ENCODE measurements around the gene CTSH. TPM values are rescaled to one million over a fixed set of nuclear protein-coding genes. Genes with fewer than 3 reads are reported as not detected.
A peak's percentile ranks its signal among the peaks of the same experiment; 100 is the strongest.
"Not testable (repeated sequence)": the region's sequence is repeated elsewhere in the genome, so short reads cannot be mapped to it uniquely, and the experiment has no call there.

The CTSH gene
- total RNA-seq, 1 donor from 2014 or later: 141 TPM

- Mint-ChIP-seq H3K4me1 (peaks cover 60% of the 10 kb centered on the region), H3K27me3 (ENCODE audit: low read depth) (no peaks in the 10 kb centered on the region), H3K27ac (no peak overlapping the region), H3K9me3 (no peaks in the 10 kb centered on the region), H3K36me3 (peaks cover 20% of the 10 kb centered on the region), H3K4me3 (no peak overlapping the region)
- no peak for TF ChIP-seq CTCF (IDR thresholded peaks at IDR 0.05; ENCODE audit: unreplicated experiment)
- DNase-seq (ENCODE audit: low spot score in 2 of 2, unreplicated experiment in 2 of 2): no peak
These were observed 64.7 kb downstream of the CTSH start for GRCh38 chr15:78880242-78880533.

DNA sequence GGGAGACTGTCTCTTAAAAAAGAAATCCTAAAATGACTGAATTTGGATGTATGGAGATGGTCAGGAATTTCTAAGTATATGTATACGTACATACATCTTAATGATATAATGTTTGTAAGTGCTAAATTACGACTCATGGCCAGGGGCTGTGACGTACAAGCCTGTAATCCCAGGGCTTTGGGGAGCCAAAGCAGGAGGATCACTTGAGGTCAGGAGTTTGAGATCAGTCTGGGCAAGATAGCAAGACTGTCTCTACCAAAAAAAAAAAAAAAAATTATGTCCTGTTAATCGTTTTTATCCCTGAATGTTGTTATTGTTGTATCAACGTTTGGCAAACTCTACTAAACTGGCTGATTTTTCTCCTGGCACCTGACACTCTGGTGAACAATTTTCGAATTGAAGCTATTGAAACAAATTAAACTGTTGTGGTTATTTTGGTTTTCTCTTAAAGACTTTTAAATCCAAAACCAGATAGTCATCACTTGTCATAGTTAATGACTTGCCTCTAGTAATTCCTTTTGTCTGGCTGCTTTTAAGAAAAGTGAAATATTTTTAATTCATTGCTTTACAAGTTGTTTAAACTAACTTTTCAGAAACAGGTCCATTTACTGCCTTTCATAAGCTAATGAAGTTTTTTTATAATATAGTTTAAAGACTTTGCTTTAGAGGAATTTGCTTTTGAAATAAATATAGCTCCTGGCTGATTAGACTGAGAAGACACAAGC is 65.2 kb downstream of the CTSH start:
- Mint-ChIP-seq H3K27ac (peak overlapping the region; percentile 88), H3K4me3 (peak overlapping the region; percentile 10)
- DNase-seq (ENCODE audit: low spot score in 2 of 2, unreplicated experiment in 2 of 2): no peak

GRCh38 chr15:78878356-78878755 is 66.5 kb downstream of the CTSH start:
- Mint-ChIP-seq H3K4me3 (peak overlapping the region; percentile 47), H3K4me1 (peaks cover 60% of the 10 kb centered on the region), H3K9me3 (no peaks in the 10 kb centered on the region), H3K36me3 (peaks cover 16% of the 10 kb centered on the region), H3K27ac (peak overlapping the region; percentile 84), H3K27me3 (ENCODE audit: low read depth) (no peaks in the 10 kb centered on the region)
- no peak for TF ChIP-seq CTCF (IDR thresholded peaks at IDR 0.05; ENCODE audit: unreplicated experiment)
- DNase-seq (ENCODE audit: low spot score in 2 of 2, unreplicated experiment in 2 of 2): no peak

More for the DNA sequence above, 65.2 kb downstream of the CTSH start:
- TF ChIP-seq CTCF (IDR thresholded peaks at IDR 0.05; ENCODE audit: unreplicated experiment): no peak
- H3K36me3 Mint-ChIP-seq: peaks cover 20% of the 10 kb centered on the region
- H3K9me3 Mint-ChIP-seq: no peaks in the 10 kb centered on the region
- peaks cover 60% of the 10 kb centered on the region for H3K4me1 Mint-ChIP-seq
- no peaks in the 10 kb centered on the region for H3K27me3 Mint-ChIP-seq (ENCODE audit: low read depth)

- H3K36me3 Mint-ChIP-seq; H3K9me3 Mint-ChIP-seq; H3K27me3 Mint-ChIP-seq (ENCODE audit: low read depth); H3K4me3 Mint-ChIP-seq; DNase-seq (ENCODE audit: low spot score in 2 of 2, unreplicated experiment in 2 of 2): not testable (repeated sequence)
- Mint-ChIP-seq H3K27ac (peak overlapping the region; percentile 43), H3K4me1 (peaks cover 55% of the 10 kb centered on the region)
These were observed 67.9 kb downstream of the CTSH start for GRCh38 chr15:78876954-78877353.

DNA sequence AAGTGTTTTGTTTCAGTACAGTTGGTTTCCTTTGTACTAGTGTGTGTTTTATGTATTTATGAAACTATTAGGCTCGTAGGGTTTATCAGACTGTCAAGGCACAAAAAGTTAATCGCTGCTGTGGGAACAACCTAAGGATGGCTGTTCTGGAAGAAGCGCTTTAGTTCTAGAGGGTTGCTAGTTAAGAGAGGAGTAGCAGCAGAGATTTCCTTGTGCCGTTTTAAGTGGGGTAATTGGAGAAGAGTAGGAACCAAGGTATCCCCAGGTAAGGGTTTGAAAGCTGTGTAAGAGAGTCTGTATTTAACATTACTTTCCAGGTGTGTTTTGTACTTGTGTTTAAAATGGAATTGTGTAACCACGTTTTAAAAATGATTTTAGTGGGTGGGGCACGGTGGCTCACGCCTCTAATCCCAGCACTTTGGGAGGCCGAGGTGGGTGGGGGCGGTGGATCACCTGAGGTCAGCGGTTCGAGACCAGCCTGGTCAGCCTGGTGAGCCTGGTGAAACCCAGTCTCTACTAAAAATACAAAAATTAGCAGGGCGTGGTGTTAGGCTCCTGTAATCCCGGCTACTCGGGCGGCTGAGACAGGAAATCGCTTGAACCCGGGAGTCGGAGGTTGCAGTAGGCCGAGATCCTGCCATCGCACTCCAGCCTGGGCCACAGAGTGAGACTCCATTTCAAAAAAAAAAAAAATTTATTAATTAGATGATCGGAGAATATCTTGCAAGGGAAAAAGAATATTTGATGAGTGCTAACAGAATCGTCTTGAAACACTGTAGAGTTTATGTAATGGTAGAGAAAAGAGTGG is 69.5 kb downstream of the CTSH start:
- Mint-ChIP-seq H3K27ac (peak overlapping the region; percentile 100), H3K4me3 (peak overlapping the region; percentile 100), H3K9me3 (no peaks in the 10 kb centered on the region), H3K27me3 (ENCODE audit: low read depth) (no peaks in the 10 kb centered on the region), H3K4me1 (peaks cover 48% of the 10 kb centered on the region), H3K36me3 (no peaks in the 10 kb centered on the region)
- no peak for TF ChIP-seq CTCF (IDR thresholded peaks at IDR 0.05; ENCODE audit: unreplicated experiment)
- no peak for DNase-seq (ENCODE audit: low spot score in 2 of 2, unreplicated experiment in 2 of 2)

Data from mesothelial cell of epicardium (in vitro differentiated cells).